OCI-LY3 (cell line): ENCODE results near the gene THEM4.

Source experiments
- H2AFZ ChIP-seq: fragments of 200-600, 300-600 bp; shearing (Covaris generic); 2 replicates; pipeline ENCODE4 v1.6.0; 2014; ENCODE audit warnings: antibody characterized with exemption, low read depth, low read length
- H3K27ac ChIP-seq: fragments of 200-600, 300-600 bp; sonication (generic); 2 replicates; pipeline ENCODE4 v1.5.1; 2014; ENCODE audit warnings: mild to moderate bottlenecking, low read length, moderate library complexity, mixed read lengths
- H3K27me3 ChIP-seq: fragments of 200-600, 300-600 bp; sonication (generic); 2 replicates; pipeline ENCODE4 v1.6.1; 2014; ENCODE audit warnings: low read depth, low read length, mixed read lengths
- H3K36me3 ChIP-seq: fragments of 200-600, 300-600 bp; sonication (generic); replicated peaks from 2 replicates; pipeline ENCODE3; 2014; ENCODE audit warnings: low read depth, low read length, mixed read lengths
- H3K4me1 ChIP-seq: fragments of 300-600, 200-600 bp; sonication (generic); 2 replicates; pipeline ENCODE4 v1.6.1; 2014; ENCODE audit warnings: low read length, mixed read lengths
- H3K4me2 ChIP-seq: fragments of 200-600, 300-600 bp; sonication (generic); 2 replicates; pipeline ENCODE4 v1.6.1; 2014; ENCODE audit warnings: low read length, mixed read lengths
- H3K4me3 ChIP-seq: fragments of 300-600, 200-600 bp; sonication (generic); 2 replicates; pipeline ENCODE4 v1.5.1; 2014; ENCODE audit warnings: antibody characterized with exemption, mild to moderate bottlenecking, low read length, moderate library complexity
- H3K79me2 ChIP-seq: fragments of 300-600, 200-600 bp; shearing (Covaris generic); 2 replicates; pipeline ENCODE4 v1.6.1; 2014; ENCODE audit warnings: mild to moderate bottlenecking, low read length, mixed read lengths
- H3K9ac ChIP-seq: fragments of 300-600, 200-600 bp; shearing (Covaris generic); 2 replicates; pipeline ENCODE4 v1.6.0; 2014; ENCODE audit warnings: mild to moderate bottlenecking, low read length, moderate library complexity
- H3K9me3 ChIP-seq: fragments of 200-600, 300-600 bp; shearing (Covaris generic); 2 replicates; pipeline ENCODE4 v1.6.1; 2014; ENCODE audit warnings: low read length, mixed read lengths; ENCODE audit not compliant: insufficient read depth
- H4K20me1 ChIP-seq: fragments of 200-600, 300-600 bp; sonication (generic); 2 replicates; pipeline ENCODE4 v1.6.1; 2016; ENCODE audit warnings: low read length, mixed read lengths; ENCODE audit not compliant: insufficient read depth
- CTCF ChIP-seq: fragments of 200-600, 300-600 bp; sonication (generic); IDR thresholded peaks from 2 replicates; pipeline ENCODE4 v1.5.1; 2014; ENCODE audit warnings: antibody characterized with exemption, low read length, low read depth
- EZH2phosphoT487 ChIP-seq: fragments of 200-600 bp; shearing (Covaris generic); IDR thresholded peaks from 2 replicates; pipeline ENCODE4 v1.6.1; 2018; ENCODE audit warnings: antibody characterized with exemption, mixed run types, low read depth

THEM4 gene

GRCh38 chr1:151849871-151850270 lies 59.4 kb downstream of the THEM4 start:
- H3K9me3 ChIP-seq, result no peaks in the 10 kb centered on the region
- no peak overlapping the region for H3K4me3 ChIP-seq
- H3K9ac ChIP-seq, result no peak overlapping the region
- peaks cover 18% of the 10 kb centered on the region for H3K4me1 ChIP-seq
- H4K20me1 ChIP-seq, result no peaks in the 10 kb centered on the region
- H3K36me3 ChIP-seq, result no peaks in the 10 kb centered on the region
- no peaks in the 10 kb centered on the region for H3K79me2 ChIP-seq
- H3K27me3 ChIP-seq, result peaks cover 12% of the 10 kb centered on the region; the same call in 1 of the 2 replicates
- TF ChIP-seq CTCF (no peak), EZH2phosphoT487 (no peak)
- H3K27ac ChIP-seq, result no peak overlapping the region
- H3K4me2 ChIP-seq, result no peak overlapping the region
- no peak overlapping the region for H2AFZ ChIP-seq

- Histone ChIP-seq H4K20me1 (no peaks in the 10 kb centered on the region), H3K27ac (no peak overlapping the region), H3K4me3 (no peak overlapping the region), H3K4me1 (peaks cover 18% of the 10 kb centered on the region), H3K4me2 (no peak overlapping the region), H3K36me3 (no peaks in the 10 kb centered on the region), H3K79me2 (no peaks in the 10 kb centered on the region), H3K27me3 (peaks cover 12% of the 10 kb centered on the region; the same call in 1 of the 2 replicates), H3K9ac (no peak overlapping the region), H3K9me3 (no peaks in the 10 kb centered on the region), H2AFZ (no peak overlapping the region)
- no peak for TF ChIP-seq CTCF
Observed at GRCh38 chr1:151849126-151849525, 60.2 kb downstream of the THEM4 start.

GRCh38 chr1:151847867-151848596 lies 61.3 kb downstream of the THEM4 start:
- no peaks in the 10 kb centered on the region for H3K9me3 ChIP-seq
- H3K36me3 ChIP-seq, result no peaks in the 10 kb centered on the region
- H3K9ac ChIP-seq, result no peak overlapping the region
- no peak overlapping the region for H3K4me2 ChIP-seq
- TF ChIP-seq EZH2phosphoT487 (no peak), CTCF (no peak)
- H3K27ac ChIP-seq, result no peak overlapping the region
- no peak overlapping the region for H3K4me3 ChIP-seq
- no peaks in the 10 kb centered on the region for H3K79me2 ChIP-seq
- no peaks in the 10 kb centered on the region for H4K20me1 ChIP-seq
- peaks cover 12% of the 10 kb centered on the region; the same call in 1 of the 2 replicates for H3K27me3 ChIP-seq
- no peak overlapping the region for H2AFZ ChIP-seq
- H3K4me1 ChIP-seq, result peaks cover 22% of the 10 kb centered on the region

- no peaks in the 10 kb centered on the region for H4K20me1 ChIP-seq
- H3K9ac ChIP-seq, result no peak overlapping the region
- peaks cover 22% of the 10 kb centered on the region for H3K4me1 ChIP-seq
- no peaks in the 10 kb centered on the region for H3K79me2 ChIP-seq
- no peaks in the 10 kb centered on the region for H3K36me3 ChIP-seq
- H3K4me3 ChIP-seq, result no peak overlapping the region
- H2AFZ ChIP-seq, result peak overlapping the region; percentile 70
- no peaks in the 10 kb centered on the region for H3K9me3 ChIP-seq
- peaks cover 3% of the 10 kb centered on the region; the same call in 1 of the 2 replicates for H3K27me3 ChIP-seq
- no peak overlapping the region for H3K27ac ChIP-seq
- H3K4me2 ChIP-seq, result peak overlapping the region; percentile 20
- TF ChIP-seq EZH2phosphoT487 (no peak), CTCF (no peak)
Observed at GRCh38 chr1:151846686-151847237, 62.5 kb downstream of the THEM4 start.
